Measurements from ENCODE around the gene ELOVL2.
"Not testable (repeated sequence)": the region's sequence is repeated elsewhere in the genome, so short reads cannot be mapped to it uniquely, and the experiment has no call there.

DNA sequence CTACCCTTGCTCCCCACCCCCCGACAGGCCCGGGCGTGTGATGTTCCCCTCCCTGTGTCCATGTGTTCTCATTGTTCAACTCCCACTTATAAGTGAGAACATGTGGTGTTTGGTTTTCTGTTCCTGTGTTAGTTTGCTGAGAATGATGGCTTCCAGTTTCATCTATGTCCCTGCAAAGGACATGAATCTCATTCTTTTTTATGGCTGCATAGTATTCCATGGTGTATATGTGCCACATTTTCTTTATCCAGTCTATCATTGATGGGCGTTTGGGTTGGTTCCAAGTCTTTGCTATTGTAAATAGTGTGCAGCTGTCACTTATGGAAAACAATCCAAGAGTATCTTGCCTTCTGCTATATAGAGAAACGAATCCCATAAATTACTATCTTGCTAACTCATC is 40.8 kb downstream of the ELOVL2 start:
- TF ChIP-seq POLR2AphosphoS5 (IDR thresholded peaks at IDR 0.05; ENCODE audit: insufficient read depth in 1 of 2, low read depth in 1 of 2); POLR2A (IDR thresholded peaks at IDR 0.05): not testable (repeated sequence)
- TF ChIP-seq, protein P1, sequence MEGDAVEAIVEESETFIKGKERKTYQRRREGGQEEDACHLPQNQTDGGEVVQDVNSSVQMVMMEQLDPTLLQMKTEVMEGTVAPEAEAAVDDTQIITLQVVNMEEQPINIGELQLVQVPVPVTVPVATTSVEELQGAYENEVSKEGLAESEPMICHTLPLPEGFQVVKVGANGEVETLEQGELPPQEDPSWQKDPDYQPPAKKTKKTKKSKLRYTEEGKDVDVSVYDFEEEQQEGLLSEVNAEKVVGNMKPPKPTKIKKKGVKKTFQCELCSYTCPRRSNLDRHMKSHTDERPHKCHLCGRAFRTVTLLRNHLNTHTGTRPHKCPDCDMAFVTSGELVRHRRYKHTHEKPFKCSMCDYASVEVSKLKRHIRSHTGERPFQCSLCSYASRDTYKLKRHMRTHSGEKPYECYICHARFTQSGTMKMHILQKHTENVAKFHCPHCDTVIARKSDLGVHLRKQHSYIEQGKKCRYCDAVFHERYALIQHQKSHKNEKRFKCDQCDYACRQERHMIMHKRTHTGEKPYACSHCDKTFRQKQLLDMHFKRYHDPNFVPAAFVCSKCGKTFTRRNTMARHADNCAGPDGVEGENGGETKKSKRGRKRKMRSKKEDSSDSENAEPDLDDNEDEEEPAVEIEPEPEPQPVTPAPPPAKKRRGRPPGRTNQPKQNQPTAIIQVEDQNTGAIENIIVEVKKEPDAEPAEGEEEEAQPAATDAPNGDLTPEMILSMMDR (IDR thresholded peaks at IDR 0.05): not testable (repeated sequence)

Measured in vagina (tissue), 2 donors.